ENCODE measurements around the gene ZC3H7B. TPM values are rescaled to one million over a fixed set of nuclear protein-coding genes. Genes with fewer than 3 reads are reported as not detected.
A peak's percentile ranks its signal among the peaks of the same experiment; 100 is the strongest.
"Not testable (repeated sequence)": the region's sequence is repeated elsewhere in the genome, so short reads cannot be mapped to it uniquely, and the experiment has no call there.

Gene ZC3H7B
- total RNA-seq, 1 donor from 2014 or later, result 44.3 TPM

DNA sequence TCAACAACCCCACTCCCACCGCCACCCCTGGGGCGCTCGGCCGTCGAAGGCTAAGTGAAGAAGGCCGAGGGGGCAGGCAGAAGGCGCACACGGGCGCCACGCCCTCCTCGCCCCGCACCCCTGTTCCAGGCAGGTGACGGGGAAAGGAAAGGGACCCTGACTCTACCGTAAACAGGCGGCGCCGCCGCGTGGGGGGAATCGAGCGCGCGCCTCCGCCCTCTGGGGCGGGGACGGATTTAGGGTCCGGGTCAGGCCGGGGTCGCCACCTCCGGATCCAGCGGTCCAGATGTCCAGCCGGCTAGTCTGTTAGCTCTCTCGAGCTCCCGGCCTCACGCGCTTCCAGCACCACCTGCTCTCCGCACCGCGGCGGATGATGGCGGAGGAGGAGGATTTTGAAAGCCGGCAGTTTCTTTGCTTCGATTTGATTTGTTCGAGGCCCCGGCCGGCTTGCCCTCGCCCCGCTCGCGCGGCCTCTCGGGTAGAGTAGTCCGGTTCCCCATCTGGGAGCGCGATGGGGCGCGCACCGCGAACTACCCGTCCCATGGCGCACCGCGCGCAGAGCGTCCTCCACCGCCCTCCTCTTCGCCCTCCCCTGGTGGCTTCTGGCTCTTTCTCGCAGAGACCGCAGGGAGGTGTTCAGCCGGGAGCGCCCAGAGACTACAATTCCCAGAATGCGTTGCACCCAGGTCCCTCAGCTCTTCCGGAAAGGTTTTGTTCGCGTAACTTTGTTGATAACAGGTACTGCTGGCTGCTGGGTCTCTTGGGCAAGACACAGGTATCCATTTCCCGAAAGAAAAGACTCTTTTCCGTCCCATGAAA, 15.3 kb upstream of the ZC3H7B start, which contains the start of gene RANGAP1:
RANGAP1 (minus strand) TSS at position 368 of the 819 bp plus-strand sequence. CDS start 5,143 bp downstream, outside the sequence.
- DNase-seq (ENCODE audit: low read depth), result peak; percentile 99

DNA sequence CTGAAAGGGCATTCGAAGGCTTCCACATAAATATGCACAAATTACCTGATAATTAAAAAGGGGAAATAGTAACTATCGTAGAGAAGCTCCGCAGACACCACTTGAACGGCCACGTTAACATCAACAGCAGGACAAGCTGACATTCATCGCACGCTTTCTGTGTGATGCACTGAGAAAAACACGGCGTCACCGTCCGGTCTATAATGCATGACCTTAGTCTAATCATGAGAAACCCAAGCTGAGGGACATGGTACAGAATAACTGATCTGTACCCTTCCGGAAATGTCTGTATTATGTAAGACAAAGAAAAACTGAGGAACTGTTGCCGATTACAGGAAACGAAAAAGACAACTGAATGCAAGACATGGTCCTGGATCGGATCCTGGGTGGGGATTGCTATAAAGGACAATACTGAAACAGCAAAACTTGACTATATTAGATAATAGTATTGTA, 14.7 kb upstream of the ZC3H7B start:
- DNase-seq (ENCODE audit: low read depth), result no peak

DNA sequence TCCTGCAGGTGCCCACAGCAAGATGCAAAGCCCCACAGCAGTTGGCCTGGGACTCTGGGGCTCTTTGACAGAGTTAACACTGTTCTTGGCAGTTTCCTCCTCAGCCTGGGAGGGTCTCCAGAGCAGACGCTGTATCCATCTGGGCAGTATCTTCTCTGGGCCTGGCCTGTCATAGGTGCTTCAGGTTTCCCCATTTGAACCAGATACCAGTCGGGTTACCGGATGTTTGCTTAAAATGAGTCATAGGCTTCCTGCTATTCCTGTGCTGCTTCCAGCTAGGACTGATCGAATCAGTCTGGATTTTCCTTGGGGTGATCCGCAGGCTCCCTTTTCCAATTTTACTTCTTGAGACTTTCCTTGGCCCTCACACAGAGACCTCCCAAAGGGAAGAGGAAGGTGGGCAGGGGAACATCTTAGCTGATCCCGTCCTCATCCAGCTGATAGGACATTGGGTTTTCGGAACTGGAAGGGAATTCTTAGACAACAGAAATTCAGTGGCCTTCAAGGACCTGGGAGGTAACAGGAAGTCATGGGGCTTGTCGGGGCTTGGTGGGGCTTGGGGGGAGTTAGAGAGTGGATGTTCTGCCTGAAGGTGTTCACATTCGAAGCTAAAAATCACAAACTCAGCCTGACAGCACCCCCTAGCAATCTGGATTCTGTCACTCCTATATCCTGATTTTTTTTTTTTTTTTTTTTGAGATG, 12.9 kb upstream of the ZC3H7B start:
- peak; percentile 21 for DNase-seq (ENCODE audit: low read depth)

DNA sequence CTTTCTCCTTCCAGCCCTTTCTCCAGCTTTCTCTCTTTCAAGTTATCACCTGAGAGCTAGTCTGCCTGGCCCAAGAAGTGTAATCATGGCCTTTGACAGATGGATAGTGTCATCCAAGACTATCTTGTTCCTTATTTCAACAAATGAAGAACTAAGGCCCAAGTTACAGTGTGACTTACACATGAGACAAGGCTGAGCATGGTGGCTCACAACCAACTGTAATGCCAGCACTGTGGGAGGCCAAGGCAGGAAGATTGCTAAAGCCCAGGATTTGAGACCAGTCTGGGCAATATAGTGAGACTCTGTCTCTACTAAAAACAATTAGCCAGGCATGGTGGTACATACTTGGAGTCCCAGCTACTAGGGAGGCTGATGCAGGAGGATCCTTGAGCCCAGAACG, 11.7 kb upstream of the ZC3H7B start:
- DNase-seq (ENCODE audit: low read depth), result no peak

DNA sequence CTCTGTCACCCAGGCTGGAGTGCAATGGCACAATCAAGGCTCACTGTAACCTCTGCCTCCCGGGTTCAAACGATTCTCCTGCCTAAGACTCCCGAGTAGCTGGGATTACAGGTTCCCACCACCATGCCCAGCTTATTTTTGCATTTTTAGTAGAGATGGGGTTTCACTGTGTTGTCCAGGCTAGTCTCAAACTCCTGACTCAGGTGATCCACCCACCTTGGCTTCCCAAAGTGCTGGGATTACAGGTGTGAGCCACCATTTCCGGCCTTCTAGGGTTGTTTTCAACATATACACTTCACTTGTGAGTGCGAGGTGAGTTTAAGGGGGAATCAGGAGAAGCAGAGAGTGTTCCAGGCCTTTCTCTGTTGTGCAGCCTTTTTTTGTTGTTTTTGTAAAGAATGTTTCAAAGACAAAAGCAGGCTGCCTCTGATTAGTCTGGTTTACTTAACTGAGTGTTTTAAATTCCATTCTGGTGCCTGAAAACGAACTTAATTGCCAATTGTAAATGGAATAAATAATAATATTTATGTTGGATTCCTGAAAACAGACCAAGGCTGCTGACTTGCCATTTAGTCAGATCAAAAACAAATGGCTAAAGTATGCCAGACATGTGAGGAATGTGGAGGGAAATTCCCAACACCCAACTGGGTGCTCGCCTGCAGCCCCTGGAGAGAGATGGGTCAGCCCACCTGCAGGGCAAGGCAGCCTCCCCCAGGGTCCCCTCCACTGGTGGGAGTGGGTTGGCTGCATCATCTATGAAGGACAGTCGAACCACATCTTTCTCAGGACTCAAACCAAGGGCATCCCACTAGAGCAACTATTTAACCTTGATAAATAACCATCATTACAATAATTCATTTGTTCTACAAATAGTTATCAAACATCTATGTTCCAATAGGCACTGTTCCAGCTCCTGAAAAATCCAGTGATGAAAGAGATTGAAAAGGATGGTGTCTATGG, 10.8 kb upstream of the ZC3H7B start:
- peak; percentile 39 for DNase-seq (ENCODE audit: low read depth)

DNA sequence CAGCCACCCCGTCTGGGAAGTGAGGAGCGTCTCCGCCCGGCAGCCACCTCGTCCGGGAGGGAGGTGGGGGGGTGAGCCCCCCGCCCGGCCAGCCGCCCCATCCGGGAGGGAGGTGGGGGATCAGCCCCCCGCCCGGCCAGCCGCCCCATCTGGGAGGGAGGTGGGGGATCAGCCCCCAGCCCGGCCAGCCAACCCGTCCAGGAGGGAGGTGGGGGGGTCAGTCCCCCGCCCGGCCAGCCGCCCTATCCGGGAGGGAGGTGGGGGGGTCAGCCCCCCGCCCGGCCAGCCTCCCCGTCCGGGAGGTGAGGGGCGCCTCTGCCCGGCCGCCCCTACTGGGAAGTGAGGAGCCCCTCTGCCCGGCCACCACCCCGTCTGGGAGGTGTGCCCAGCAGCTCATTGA, 6.5 kb upstream of the ZC3H7B start:
- DNase-seq (ENCODE audit: low read depth), result not testable (repeated sequence)

DNA sequence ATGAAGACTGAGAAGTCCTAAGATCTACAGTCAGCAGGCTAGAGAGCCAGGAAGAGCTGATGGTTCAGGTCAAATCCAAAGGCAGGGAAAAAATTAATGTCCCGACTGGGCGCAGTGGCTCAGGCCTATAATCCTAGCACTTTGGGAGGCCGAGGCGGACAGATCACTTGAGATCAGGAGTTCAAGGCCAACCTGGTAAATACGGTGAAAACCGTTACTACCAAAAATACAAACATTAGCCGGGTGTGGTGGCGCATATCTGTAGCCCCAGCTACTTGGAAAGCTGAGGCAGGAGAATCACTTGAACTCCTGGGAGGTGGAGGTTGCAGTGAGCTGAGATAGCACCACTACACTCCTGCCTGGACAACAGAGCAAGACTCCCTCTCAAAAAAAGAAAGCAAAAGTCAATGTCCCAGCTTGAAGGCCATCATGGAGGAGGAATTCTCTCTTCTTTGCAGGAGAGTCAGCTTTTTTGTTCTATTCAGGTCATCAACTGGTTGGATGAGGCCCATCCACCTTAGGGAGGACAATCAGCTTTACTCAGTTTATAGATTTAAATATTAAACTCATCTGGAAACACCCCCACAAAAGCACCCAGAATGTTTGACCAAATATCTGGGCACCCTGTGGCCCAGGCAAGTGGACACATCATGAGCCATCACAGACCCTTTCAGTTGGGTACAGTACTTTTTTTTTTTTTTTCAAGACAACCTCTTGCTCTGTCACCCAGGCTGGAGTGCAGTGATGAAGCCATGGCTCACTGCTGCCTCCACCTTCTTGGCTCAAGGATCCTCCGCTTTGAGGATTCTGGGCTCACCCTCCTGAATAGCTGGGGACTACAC, 4.3 kb upstream of the ZC3H7B start:
- DNase-seq (ENCODE audit: low read depth), result no peak

DNA sequence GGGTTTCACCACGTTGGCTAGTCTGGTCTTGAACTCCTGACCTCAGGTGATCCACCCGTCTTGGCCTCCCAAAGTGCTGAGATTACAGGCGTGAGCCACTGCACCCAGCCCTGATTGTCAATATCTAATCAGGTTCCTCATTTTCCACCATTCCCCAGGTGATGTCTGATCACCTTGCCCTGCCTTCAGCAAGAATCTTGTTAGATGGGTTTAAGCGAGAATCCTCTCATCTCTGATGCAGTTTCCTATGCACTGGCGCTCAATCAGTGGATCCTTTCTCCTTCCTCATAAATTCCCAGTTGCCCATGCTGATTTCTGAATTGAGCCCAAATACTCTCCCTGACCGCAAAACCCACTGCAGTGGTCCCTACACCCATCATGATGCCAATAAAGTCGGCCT, 664 bp upstream of the ZC3H7B start:
- no peak for DNase-seq (ENCODE audit: low read depth)

DNA sequence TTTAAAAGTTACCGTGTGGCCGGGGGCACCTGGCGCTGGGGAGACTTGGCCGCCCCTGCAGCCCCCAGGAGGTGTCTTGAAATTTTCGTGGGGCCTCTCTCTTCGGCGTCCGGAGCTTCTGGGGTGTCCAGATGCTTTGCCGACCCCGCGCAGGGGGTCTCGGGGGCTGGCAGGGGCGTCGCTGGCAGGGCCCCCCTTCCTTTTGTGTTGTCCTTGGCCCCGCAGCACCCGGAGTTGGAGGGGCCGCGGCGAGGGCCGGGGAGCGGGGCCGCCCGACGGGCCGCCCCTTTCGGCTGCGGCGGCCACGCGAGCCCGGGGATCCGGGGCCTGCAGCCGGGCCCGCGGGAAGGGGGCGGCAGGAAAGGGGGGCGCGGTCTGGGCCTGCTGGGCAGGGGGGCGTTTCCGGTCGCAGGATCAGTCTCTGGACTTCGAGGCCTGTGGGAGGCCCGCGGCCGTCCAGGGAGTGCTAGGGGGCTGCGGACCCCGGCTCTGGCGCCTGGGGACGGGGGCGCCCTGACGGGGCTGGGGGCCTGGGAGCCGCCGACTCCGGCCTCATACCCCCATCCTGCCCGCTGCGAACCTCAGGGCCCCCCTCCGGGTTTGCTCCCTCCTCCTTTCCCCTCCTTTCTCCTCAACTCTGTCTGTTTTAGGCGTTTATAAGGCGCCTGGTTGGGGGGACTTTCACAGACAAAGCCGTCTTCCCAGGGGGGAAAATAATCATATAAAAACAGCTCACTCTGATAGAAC, 869 bp downstream of the ZC3H7B start:
- DNase-seq (ENCODE audit: low read depth), result peak; percentile 19

DNA sequence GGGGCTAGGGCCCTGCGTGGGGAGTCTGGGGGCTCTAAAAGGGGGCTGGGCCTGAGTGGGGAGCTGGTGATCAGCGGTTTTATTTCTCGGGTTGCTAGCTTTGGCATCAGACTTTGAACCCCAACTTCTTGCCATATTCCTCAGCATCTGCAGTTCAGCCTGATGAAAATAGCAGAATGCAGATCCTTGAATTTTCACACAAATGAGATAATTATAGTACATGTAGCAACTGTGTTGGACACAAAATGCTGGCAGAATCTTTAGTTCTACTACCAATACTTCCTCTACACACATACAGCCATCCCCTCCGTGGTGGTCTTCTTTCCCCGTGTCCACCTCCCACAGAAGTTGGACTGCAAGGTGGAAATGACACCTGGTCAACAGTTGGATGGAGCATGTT, 1.5 kb downstream of the ZC3H7B start:
- DNase-seq (ENCODE audit: low read depth), result no peak

DNA sequence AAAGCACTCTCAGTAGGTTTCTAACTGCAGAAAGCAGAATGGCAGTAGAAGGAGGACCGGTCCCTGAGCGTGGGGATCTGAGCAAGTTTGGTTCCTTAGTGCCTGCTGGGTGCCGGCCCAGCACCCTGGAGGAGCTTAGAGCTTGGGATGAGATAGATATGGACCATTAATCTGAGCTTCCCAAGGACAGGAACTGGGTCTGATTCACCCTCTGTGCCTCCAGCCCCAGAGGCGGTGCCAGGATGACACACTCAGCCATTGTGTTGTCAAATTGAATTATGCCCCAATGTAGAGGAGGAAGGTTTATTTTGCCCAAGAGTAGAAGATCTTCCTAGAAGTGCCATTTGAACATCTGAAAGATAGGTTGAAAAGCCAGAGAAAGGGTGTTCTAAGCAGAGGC, 4.3 kb downstream of the ZC3H7B start:
- peak; percentile 57 for DNase-seq (ENCODE audit: low read depth)

DNA sequence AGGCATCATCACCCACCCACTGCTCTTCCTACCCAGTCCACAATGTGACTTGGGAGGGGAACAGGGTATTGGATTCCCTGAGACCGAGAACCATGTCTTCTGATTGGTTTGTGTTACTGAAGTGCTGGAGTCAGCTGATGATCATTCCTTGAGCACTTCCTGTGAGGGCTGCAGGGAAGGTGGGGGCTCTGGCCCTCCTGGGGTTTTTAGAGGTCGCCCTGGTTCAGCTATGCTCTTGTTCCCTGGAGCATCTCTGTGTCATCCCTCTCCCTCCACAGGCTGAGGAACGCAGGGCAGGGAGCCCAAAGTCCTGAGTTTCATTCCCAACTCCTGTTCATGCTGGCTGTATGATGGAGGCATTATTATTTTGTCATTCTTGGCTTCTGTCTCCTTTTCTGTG, 6.7 kb downstream of the ZC3H7B start:
- peak; percentile 45 for DNase-seq (ENCODE audit: low read depth)

DNA sequence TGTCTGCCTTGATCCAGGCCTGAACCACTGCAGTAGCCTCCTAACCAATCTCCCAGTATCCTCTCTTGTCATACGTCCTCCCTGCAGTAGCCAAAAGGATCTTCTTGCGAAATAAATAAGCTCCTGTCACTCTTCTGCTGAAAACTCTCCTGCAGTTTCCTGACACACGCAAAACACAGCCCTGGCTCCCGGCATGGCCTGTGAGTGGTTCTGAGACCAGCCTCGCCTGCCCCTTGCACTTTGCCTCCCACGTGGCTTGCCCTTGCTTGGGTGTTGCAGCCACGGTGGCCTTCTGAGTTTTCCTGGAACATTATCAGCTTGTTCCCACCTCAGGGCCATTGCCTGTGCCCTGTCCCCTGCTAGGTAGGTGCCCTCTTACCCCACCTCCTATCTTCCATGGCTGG, 7.2 kb downstream of the ZC3H7B start:
- DNase-seq (ENCODE audit: low read depth), result no peak

DNA sequence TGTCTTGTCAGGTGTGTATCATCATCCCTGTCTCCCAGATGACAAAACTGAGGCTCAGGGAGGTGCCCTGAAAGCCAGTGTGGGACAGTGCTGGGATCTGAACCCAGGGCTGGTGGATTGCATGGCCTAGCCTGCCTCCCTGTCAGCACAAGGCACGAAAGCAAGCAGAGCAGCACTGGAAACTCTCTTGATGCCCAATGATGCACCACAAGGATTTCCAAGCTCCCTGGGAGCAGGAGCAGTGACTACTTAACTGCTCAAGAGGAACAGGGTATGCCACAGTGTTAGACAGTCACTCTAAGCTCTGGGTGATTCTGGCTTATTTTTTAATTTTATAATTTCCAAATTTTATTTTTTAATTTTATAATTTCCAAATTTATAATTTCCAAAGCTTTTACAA, 9.0 kb downstream of the ZC3H7B start:
- DNase-seq (ENCODE audit: low read depth), result no peak

DNA sequence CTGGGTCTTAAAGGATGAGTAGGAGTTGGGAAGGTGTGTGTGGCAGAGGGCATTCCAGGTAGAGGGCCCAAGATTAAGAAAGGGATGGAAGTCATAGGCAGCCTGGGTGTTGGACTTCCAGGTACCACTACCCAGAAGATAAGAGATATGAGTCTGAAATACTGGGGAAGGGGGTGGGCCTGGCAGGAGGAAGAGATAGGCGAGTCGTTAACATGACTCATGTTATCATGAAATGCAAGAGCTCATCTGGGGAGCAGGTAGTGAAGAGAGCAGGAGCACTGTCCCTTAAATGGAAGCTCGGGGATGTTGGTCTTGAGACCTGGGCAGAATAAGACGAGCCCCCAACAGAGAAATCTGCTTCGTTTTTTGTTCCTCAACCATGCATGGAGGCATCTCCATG, 10.2 kb downstream of the ZC3H7B start:
- no peak for DNase-seq (ENCODE audit: low read depth)

DNA sequence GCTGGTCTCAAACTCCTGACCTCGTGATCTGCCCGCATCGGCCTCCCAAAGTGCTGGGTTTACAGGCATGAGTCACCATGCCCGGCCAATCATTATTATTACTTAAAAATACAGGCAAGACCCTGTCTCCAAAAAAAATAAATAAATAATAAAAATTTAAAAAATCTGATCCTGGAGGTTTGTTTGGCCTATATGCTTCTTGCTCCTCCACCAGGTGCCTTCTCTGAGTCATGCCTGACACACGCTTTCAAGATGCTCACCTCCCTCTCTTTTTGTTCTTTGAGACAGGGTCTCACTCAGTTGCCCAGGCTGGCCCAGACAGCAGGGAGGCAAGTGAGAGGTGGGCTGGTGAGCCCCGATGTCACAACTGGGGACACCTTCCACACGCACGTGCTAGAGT, 13.5 kb downstream of the ZC3H7B start:
- DNase-seq (ENCODE audit: low read depth), result no peak

DNA sequence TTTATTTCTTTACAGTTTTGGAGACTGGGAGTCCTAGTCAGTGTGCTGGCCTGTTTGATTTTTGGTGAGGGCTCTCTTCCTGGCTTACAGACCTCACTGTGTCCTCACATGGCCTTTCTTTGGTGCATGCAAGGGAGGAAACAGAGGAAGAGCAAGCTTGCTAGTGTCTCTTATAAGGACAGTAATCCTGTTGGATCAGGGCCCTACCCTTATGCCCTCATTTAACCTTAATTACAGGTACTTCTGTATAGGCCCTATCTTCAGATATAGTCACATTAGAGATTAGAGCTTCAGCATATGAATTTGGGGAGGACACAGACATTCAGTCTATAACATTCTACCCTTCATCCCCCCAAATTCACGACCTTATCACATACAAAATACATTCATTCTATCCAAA, 14.3 kb downstream of the ZC3H7B start:
- DNase-seq (ENCODE audit: low read depth), result no peak

DNA sequence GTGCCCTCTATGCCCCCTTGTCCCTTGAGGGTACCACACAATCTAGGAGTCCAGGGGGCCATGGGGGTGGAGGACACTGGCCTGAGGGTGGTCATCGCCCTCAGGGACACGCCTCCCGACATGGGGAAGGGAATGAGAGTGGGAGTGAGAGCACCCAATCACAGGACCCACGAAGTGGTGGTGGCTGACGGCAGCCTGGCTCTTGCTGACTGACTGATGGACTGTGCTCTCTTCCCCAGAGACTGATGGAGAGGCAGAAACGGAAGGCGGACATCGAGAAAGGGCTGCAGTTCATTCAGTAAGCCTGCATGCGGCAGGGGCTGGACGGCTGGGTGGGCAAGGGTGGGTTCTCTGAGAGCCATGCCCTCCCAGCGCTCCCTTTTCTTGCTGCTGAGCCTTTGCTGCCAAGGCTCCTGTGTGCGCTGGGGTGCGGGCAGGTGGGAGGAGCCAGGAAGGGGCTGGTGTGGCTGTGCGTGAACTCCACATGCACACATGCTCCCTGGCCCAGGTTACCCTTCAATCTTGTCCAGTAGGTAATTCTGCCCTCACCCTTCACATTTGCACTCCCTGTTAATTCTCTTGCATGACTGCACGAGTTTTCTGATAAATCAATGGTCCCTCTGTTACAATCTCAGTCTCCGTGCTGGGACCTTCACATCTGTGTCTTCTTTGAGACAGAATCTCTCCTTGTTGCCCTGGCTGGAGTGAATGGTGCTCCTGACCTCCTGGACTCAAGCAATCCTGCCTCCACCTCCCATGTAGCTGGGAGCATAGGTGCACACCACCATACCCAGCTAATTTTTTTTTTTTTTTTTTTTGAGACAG, 19.3 kb downstream of the ZC3H7B start:
- no peak for DNase-seq (ENCODE audit: low read depth)

Measured in myocyte (in vitro differentiated cells).